ENCODE measurements around the gene PNPLA7. TPM values are rescaled to one million over a fixed set of nuclear protein-coding genes. Genes with fewer than 3 reads are reported as not detected.
"Not testable (repeated sequence)": the region's sequence is repeated elsewhere in the genome, so short reads cannot be mapped to it uniquely, and the experiment has no call there.

The PNPLA7 gene
- polyA plus RNA-seq, 1 donor from 2014 or later, result 2.7 TPM

DNA sequence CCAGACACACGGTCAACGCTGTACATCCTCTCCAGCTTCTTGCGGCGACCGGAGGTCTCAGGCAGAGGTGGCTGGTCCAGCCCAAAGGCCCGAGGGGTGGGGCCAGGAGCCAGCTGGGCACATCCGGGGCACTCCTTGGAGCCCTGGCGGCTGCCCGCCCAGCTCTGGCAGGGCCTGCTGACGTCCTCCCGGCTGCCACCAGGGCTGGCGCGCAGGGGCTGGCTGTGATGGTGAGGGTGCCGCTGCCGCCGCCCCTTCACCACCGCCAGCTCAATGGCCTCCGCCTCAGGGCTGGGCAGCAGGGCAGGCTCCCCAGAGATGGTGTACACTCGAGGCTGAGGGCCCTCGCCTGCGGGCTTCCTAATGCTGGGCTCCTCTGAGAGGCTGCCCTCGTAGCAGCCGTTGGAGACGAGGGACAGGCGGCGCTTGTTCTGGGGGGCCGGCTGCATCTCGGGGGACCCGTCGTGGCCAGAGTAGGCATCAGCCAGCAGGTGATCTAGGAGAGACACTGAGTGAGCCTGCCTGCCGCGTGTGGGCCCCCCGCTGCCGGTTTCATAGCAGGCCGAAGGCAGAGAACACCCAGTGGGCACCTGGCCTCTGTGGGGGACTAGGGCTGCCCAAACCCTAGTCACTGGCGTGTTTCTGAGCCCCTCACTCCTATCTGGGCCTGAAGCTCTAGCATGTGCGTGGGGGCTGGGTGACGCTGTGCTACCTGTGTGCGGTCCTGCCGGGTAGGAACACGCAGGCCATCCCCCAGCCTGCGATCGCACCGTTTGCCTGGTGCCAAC is 92.6 kb downstream of the PNPLA7 start:
- no peak overlapping the region for H3K27ac Mint-ChIP-seq
- H3K27me3 Mint-ChIP-seq, result no peaks in the 10 kb centered on the region
- no peaks in the 10 kb centered on the region for H3K36me3 Mint-ChIP-seq
- H3K9me3 Mint-ChIP-seq, result no peaks in the 10 kb centered on the region
- H3K4me1 Mint-ChIP-seq, result peaks cover 2 to 7% (median 3%) of the 10 kb centered on the region in 3 donors
- peak overlapping the region in 3 of 4 donors; percentile 41 to 72 (median 43) for H3K4me3 Mint-ChIP-seq

DNA sequence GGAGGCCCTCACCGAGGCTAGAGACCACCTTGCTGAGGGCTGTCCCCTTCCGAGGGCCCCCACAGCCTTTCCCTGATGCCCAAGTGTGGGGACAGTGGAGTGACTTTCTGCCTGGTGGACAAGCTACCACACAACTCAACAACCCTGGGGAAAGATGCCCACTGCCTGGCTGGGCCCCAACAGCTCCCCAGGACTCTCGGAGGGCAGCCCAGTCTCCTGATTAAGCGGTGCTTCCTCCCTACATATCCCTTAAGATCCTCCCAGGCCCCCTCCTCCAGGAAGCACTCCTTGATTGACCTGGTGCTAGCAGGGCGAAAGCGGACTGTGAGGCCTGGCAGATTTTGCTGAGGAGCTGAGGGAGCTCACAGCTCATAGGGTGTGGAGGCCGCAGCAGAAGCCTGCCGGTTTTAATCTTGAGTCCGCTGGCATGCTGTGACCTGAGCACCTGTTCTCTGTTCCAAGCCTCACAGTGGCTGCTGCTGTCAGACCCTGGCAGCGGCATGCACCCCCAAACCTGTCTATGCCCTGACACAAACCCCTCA is 93.3 kb downstream of the PNPLA7 start:
- no peaks in the 10 kb centered on the region for H3K9me3 Mint-ChIP-seq
- H3K27me3 Mint-ChIP-seq, result no peaks in the 10 kb centered on the region
- peaks cover 2 to 5% (median 3%) of the 10 kb centered on the region in 3 donors for H3K4me1 Mint-ChIP-seq
- peak overlapping the region in 1 of 3 donors; percentile 5 for H3K27ac Mint-ChIP-seq
- peak overlapping the region in 3 of 4 donors; percentile 17 to 65 (median 43) for H3K4me3 Mint-ChIP-seq
- no peaks in the 10 kb centered on the region for H3K36me3 Mint-ChIP-seq

DNA sequence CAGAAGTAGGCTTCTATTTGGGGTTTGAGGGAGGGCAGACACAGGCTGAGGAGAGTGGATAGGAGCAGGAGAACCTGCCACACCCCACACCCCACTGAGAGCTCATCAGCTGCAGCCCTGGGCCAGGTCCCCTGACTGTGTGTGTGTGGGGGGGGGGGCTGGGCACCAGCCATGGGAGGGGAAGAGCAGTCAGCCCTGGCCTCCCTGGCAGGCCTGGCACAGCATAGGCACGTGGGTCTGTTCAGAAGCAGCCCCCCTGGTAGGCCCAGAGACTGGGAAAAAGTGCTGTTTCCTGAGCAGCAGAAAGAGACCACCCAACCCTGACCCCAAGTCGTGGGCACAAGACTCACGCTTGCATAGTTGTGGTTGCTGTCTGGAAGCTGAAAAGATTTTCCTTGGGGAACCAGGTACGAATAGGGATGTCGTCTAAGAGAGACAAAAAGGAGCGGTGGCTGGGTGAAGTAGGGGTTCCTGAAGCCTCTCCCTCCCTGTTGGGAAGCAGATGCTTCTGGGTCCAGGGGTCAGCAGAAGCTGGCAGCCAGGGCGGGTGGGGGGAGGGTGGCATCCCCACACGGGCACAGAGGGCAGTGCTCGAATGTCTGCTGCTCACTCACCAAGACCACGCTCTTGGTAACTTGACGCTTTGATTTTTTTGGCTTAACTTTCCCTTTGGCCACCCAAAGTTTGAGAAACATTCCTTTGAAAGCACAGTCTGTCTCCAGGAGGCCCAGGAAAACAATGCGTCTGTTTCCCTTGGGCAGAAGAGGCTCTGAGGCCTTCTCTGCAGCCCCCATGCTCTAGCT is 93.9 kb downstream of the PNPLA7 start:
- peak overlapping the region in 2 of 3 donors; percentile 5 to 65 for H3K27ac Mint-ChIP-seq
- H3K36me3 Mint-ChIP-seq, result no peaks in the 10 kb centered on the region
- peak overlapping the region in 3 of 4 donors; percentile 28 to 81 (median 65) for H3K4me3 Mint-ChIP-seq
- H3K4me1 Mint-ChIP-seq, result peaks cover 2 to 5% (median 3%) of the 10 kb centered on the region in 3 donors
- H3K9me3 Mint-ChIP-seq, result no peaks in the 10 kb centered on the region
- no peaks in the 10 kb centered on the region for H3K27me3 Mint-ChIP-seq

DNA sequence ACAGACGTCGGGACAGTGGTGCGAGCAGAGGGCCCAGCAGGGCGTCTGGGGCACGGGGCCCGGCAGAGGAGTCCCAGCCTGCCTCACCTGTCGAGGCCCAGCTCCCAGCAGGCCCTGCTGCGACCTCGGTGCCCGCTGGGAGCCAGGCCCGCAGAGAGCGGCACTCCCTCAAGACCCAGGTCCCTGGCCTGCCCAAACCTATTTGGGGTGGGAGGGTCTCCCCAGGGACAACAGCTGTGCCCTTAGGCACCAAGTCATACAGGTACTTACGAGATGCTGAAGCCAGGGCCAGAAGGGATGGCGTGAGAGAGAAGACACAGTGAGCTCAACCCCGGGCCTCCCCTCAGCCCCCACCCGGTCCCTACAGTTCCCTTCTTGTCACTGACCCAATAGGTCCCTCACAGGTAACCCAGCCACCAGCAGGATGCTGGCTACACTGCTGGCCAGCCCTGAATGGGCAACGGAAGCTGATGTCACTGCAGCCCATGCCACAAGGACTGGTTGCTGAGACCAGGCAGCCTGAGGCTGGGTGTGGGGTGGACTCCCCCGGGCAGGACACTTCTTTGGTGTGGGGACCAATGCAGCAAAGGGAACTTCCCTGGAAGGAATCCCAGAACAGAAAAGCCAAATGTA is 94.7 kb downstream of the PNPLA7 start:
- Mint-ChIP-seq H3K4me1 (peaks cover 3 to 5% (median 4%) of the 10 kb centered on the region in 3 donors), H3K36me3 (no peaks in the 10 kb centered on the region), H3K27ac (peak overlapping the region in 1 of 3 donors; percentile 5), H3K27me3 (no peaks in the 10 kb centered on the region), H3K9me3 (no peaks in the 10 kb centered on the region), H3K4me3 (peak overlapping the region in 1 of 4 donors; percentile 65)

DNA sequence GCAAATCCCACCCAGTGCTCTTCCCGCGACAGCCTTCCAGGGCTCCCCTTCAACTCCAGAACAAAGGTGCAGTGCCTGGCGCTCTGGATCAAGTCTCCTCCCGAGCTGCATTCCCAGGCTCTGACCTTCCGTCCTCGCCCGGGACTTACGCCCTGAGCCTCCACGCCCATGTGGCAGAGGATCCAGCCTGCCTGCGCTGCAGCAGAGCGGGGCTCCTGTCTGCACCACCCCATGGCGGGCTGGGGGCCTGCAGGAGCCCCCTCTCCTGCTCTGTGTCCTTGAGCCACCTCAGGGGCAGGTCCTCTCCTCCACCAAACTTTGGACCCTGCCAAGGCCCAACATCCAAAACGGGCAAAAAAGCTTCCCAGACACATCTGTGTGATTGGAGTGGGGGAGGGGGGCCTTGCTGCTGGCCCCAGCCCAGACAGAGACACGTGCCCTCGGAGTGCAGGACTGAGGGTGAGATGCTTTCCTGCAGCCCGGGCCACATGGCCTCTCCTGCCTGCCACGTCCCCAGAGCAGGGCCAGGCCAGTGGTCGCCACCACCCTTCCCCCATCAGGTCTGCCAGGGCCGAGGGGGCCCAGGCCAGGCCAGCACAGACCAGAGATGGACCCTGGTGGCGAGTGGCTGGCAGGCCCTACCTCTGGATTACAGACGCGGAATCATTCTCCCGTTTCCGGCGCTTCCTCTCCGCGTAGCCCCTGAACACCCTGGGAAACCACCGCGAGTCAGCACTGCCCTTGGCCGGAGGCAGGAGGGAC is 95.4 kb downstream of the PNPLA7 start:
- Mint-ChIP-seq H3K4me3 (peak overlapping the region; percentile 75 to 88 (median 81)), H3K9me3 (no peaks in the 10 kb centered on the region), H3K27me3 (peaks cover 1% of the 10 kb centered on the region), H3K27ac (peak overlapping the region; percentile 56 to 80 (median 64)), H3K4me1 (peaks cover 3 to 4% (median 4%) of the 10 kb centered on the region in 3 donors), H3K36me3 (no peaks in the 10 kb centered on the region)

DNA sequence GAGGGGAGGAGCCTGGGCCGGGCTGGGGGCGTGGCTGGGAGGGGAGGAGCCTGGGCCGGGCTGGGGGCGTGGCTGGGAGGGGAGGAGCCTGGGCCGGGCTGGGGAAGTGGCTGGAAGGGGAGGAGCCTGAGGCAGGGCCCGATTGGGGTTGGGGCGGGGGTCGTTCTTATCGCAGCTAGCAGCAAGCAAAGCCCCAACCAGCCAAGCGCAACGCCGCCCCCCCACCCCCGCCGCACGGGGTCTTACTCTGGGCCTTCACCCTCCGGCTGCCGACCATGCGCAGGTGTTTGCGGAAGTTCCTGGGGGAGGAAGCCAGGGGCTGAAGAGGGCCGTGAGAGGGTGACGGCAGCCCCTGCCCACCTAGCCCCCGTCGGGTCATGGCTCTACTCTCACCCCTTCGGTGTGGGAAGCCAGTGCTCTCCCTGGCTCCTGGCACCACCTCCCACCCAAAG is 96.0 kb downstream of the PNPLA7 start:
- peak overlapping the region; percentile 75 to 88 (median 81) for H3K4me3 Mint-ChIP-seq
- peak overlapping the region; percentile 64 to 80 (median 64) for H3K27ac Mint-ChIP-seq
- H3K4me1 Mint-ChIP-seq, result peaks cover 3 to 6% (median 3%) of the 10 kb centered on the region in 3 donors
- H3K9me3 Mint-ChIP-seq, result no peaks in the 10 kb centered on the region
- H3K36me3 Mint-ChIP-seq, result no peaks in the 10 kb centered on the region
- peaks cover 1% of the 10 kb centered on the region for H3K27me3 Mint-ChIP-seq

DNA sequence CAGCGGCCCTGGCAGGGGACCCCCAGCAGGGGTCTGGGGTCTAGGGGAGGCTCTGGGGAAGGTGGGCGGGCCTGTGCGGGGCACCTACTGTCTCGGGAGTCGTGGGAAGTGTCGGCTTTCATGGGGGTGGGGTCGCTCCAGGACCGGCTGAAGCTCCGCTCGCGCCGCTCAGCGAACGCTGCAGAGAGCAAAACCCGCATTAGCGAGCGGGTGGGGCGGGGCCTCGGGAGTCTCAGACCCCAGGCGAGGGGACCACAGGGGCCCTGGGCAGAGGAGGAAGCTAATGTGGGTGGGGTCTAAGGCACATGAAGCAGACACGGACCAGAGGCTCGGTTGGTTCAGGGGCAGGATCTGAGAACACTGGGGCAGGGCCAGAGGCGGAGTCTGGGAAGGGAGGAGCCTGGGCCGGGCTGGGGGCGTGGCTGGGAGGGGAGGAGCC is 96.5 kb downstream of the PNPLA7 start:
- H3K4me1 Mint-ChIP-seq, result peaks cover 3 to 7% (median 3%) of the 10 kb centered on the region in 3 donors
- no peaks in the 10 kb centered on the region for H3K9me3 Mint-ChIP-seq
- peaks cover 1% of the 10 kb centered on the region for H3K27me3 Mint-ChIP-seq
- no peaks in the 10 kb centered on the region for H3K36me3 Mint-ChIP-seq
- peak overlapping the region in 1 of 3 donors; percentile 64 for H3K27ac Mint-ChIP-seq
- H3K4me3 Mint-ChIP-seq, result peak overlapping the region in 2 of 4 donors; percentile 81 to 88

DNA sequence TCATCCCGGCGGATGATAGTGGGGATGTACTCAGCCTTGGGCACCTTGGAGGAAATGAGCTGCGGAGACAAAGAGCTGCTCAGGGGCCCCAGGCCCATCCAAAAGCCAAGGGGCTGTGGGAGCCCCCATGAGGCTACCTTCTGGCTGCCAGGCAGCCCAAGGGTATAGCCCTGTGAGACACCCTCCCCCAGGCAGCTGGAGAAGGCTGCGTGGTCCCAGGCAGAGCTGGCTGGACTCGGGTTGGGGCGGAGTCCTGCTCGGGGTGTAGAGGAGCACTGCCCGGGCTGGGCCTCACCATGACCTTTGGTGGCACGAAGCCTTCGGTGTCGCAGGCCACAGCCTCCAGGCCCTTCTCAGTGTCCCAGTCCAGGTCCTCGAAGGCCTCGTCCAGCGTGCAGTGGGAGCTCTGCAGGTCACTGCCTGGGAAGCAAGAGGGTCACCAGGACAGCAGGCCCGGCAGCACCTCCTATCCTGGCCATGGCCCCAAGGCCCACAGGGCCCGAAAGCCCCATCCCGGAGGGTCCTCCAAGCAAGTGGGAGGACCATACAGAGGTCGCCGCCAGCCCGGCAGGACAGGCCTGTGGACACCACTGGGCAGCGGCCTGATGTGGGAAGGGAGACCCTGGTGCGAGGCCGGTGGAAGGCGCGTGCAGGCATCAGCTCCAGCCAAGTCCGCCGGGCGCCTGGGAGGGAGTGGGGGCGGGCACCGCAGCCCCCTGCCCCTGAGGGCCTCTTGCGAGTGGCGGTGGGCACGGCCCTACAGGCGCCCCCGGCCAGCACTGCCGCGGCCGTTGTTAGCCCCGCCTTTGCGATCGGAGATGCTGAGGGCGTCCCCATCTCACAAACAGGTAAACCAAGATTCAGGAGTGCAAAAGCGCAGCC is 97.2 kb downstream of the PNPLA7 start:
- H3K9me3 Mint-ChIP-seq, result no peaks in the 10 kb centered on the region
- H3K4me1 Mint-ChIP-seq, result peaks cover 3 to 8% (median 3%) of the 10 kb centered on the region in 3 donors
- H3K4me3 Mint-ChIP-seq, result no peak overlapping the region
- peak overlapping the region in 1 of 3 donors; percentile 64 for H3K27ac Mint-ChIP-seq
- peaks cover 1% of the 10 kb centered on the region for H3K27me3 Mint-ChIP-seq
- no peaks in the 10 kb centered on the region for H3K36me3 Mint-ChIP-seq

DNA sequence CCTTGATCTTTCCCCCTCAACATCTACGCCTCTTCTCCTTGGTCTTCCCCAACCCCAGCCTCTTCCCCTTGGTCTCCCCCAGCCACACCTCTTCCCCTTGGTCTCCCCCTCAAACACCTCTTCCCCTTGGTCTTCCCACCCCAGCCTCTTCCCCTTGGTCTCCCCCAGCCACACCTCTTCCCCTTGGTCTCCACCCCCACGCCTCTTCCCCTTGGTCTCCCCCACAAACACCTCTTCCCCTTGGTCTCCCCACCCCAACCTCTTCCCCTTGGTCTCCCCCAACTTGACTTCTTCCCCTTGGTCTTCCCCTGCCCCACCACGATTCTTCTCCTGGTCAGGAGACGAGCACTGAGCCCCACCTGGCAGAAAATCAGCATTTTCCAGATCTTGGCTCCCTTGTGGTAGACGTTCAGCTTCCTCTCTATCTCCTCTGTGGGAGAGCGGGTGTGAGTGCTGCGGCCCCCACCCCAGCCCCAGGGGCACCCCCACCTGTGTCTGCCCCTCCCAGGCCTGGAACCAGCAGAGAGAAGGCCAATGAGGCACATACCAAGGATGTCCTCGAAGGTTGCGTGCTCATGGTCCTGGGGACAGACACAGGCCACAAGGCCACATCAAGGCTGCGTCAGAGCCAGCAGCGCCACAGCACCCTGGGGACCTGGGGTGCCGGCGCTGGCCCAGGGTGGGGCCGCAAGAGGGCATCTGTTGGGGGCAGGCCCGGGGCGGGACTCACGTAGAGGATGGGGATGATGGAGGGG is 98.0 kb downstream of the PNPLA7 start:
- Mint-ChIP-seq H3K27ac (no peak overlapping the region), H3K27me3 (peaks cover 1% of the 10 kb centered on the region), H3K9me3 (no peaks in the 10 kb centered on the region), H3K4me3 (no peak overlapping the region), H3K36me3 (no peaks in the 10 kb centered on the region), H3K4me1 (peaks cover 3 to 10% (median 5%) of the 10 kb centered on the region in 3 donors)

DNA sequence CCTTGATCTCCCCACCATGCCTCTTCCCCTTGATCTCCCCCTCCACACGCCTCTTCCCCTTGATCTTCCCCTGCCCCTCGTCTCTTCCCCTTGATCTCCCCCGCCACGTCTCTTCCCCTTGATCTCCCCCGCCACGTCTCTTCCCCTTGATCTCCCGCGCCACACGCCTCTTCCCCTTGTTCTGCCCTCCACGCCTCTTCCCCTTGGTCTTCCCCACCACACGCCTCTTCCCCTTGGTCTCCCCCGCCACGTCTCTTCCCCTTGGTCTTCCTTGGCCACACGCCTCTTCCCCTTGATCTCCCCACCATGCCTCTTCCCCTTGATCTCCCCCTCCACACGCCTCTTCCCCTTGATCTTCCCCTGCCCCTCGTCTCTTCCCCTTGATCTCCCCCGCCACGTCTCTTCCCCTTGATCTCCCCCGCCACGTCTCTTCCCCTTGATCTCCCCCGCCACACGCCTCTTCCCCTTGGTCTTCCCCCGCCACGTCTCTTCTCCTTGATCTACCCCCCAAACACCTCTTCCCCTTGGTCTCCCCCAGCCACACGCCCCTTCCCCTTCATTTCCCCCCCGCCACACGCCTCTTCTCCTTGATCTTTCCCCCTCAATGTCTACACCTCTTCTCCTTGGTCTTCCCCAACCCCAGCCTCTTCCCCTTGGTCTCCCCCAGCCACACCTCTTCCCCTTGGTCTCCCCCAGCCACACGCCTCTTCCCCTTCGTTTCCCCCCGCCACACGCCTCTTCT is 98.8 kb downstream of the PNPLA7 start:
- not testable (repeated sequence) for H3K27me3 Mint-ChIP-seq, H3K27ac Mint-ChIP-seq, H3K9me3 Mint-ChIP-seq, H3K36me3 Mint-ChIP-seq
- Mint-ChIP-seq H3K4me3 (peak overlapping the region in 1 of 4 donors; percentile 72), H3K4me1 (peaks cover 3 to 12% (median 9%) of the 10 kb centered on the region in 3 donors)

DNA sequence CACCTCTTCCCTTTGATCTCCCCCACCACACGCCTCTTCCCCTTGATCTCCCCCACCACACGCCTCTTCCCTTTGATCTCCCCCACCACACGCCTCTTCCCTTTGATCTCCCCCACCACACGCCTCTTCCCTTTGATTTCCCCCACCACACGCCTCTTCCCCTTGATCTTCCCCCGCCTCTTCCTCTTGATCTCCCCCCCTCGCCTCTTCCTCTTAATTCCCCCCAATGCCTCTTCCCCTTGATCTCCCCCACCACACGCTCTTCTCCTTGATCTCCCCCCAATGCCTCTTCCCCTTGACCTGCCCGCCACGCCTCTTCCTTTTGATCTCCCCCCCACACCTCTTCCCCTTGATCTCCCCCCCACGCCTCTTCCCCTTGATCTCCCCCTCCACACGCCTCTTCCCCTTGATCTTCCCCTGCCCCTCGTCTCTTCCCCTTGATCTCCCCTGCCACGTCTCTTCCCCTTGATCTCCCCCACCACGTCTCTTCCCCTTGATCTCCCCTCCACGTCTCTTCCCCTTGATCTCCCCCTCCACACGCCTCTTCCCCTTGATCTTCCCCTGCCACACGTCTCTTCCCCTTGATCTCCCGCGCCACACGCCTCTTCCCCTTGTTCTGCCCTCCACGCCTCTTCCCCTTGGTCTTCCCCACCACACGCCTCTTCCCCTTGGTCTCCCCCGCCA is 99.5 kb downstream of the PNPLA7 start:
- not testable (repeated sequence) for H3K27me3 Mint-ChIP-seq, H3K36me3 Mint-ChIP-seq, H3K27ac Mint-ChIP-seq, H3K9me3 Mint-ChIP-seq
- Mint-ChIP-seq H3K4me3 (peak overlapping the region in 1 of 4 donors; percentile 72), H3K4me1 (peaks cover 3 to 12% (median 9%) of the 10 kb centered on the region in 3 donors)

All from IgD-negative memory B cell (primary cell).